ENCODE results near the gene AVEN. TPM values are rescaled to one million over a fixed set of nuclear protein-coding genes. Genes with fewer than 3 reads are reported as not detected.
"Not testable (repeated sequence)": the region's sequence is repeated elsewhere in the genome, so short reads cannot be mapped to it uniquely, and the experiment has no call there.

AVEN gene
- total RNA-seq, 2 donors from 2014 or later: 10.3 to 18.6 TPM

GRCh38 chr15:33846142-33846541 is 192.9 kb downstream of the AVEN start:
- no peaks in the 10 kb centered on the region for H3K9me3 Mint-ChIP-seq
- H3K4me3 Mint-ChIP-seq: no peak overlapping the region
- H3K27me3 Mint-ChIP-seq (ENCODE audit: low read depth): no peaks in the 10 kb centered on the region
- DNase-seq (no peak), ATAC-seq (replicated peaks in 1 of 2) (no peak)
- H3K4me1 Mint-ChIP-seq (ENCODE audit: low read depth): no peaks in the 10 kb centered on the region
- H3K27ac Mint-ChIP-seq: no peak overlapping the region
- no peaks in the 10 kb centered on the region for H3K36me3 Mint-ChIP-seq (ENCODE audit: insufficient read depth in 2 of 2)

GRCh38 chr15:33844597-33844996 is 194.4 kb downstream of the AVEN start:
- H3K27ac Mint-ChIP-seq: no peak overlapping the region
- no peak for DNase-seq
- H3K4me1 Mint-ChIP-seq (ENCODE audit: low read depth): no peaks in the 10 kb centered on the region
- no peaks in the 10 kb centered on the region for H3K9me3 Mint-ChIP-seq
- no peaks in the 10 kb centered on the region for H3K36me3 Mint-ChIP-seq (ENCODE audit: insufficient read depth in 2 of 2)
- no peak for ATAC-seq (replicated peaks in 1 of 2)
- peaks cover 6% of the 10 kb centered on the region for H3K27me3 Mint-ChIP-seq (ENCODE audit: low read depth)
- no peak overlapping the region for H3K4me3 Mint-ChIP-seq

- Mint-ChIP-seq H3K27me3 (ENCODE audit: low read depth) (peaks cover 9% of the 10 kb centered on the region), H3K4me3 (no peak overlapping the region), H3K4me1 (ENCODE audit: low read depth) (no peaks in the 10 kb centered on the region), H3K36me3 (ENCODE audit: insufficient read depth in 2 of 2) (no peaks in the 10 kb centered on the region), H3K9me3 (no peaks in the 10 kb centered on the region), H3K27ac (no peak overlapping the region)
- no peak for DNase-seq
- ATAC-seq (replicated peaks in 1 of 2): no peak
Measured at GRCh38 chr15:33844186-33844585, 194.8 kb downstream of the AVEN start.

- DNase-seq: no peak
- H3K4me1 Mint-ChIP-seq (ENCODE audit: low read depth): no peaks in the 10 kb centered on the region
- H3K27me3 Mint-ChIP-seq (ENCODE audit: low read depth): peaks cover 14% of the 10 kb centered on the region
- H3K36me3 Mint-ChIP-seq (ENCODE audit: insufficient read depth in 2 of 2): no peaks in the 10 kb centered on the region
- no peak for ATAC-seq (replicated peaks in 1 of 2)
- H3K4me3 Mint-ChIP-seq: no peak overlapping the region
- no peaks in the 10 kb centered on the region for H3K9me3 Mint-ChIP-seq
- H3K27ac Mint-ChIP-seq: no peak overlapping the region
Measured at GRCh38 chr15:33840615-33841014, 198.4 kb downstream of the AVEN start.

- Mint-ChIP-seq H3K4me1 (ENCODE audit: low read depth) (no peaks in the 10 kb centered on the region), H3K36me3 (ENCODE audit: insufficient read depth in 2 of 2) (no peaks in the 10 kb centered on the region), H3K9me3 (no peaks in the 10 kb centered on the region), H3K4me3 (no peak overlapping the region), H3K27me3 (ENCODE audit: low read depth) (peaks cover 14% of the 10 kb centered on the region), H3K27ac (no peak overlapping the region)
- ATAC-seq (replicated peaks in 1 of 2): no peak
- no peak for DNase-seq
Measured at GRCh38 chr15:33839540-33839939, 199.5 kb downstream of the AVEN start.

GRCh38 chr15:33837294-33837693 is 201.7 kb downstream of the AVEN start:
- Mint-ChIP-seq H3K9me3 (no peaks in the 10 kb centered on the region), H3K4me1 (ENCODE audit: low read depth) (no peaks in the 10 kb centered on the region), H3K27me3 (ENCODE audit: low read depth) (peaks cover 14% of the 10 kb centered on the region), H3K27ac (no peak overlapping the region), H3K36me3 (ENCODE audit: insufficient read depth in 2 of 2) (no peaks in the 10 kb centered on the region), H3K4me3 (no peak overlapping the region)
- DNase-seq (no peak), ATAC-seq (replicated peaks in 1 of 2) (no peak)

- no peak for ATAC-seq (replicated peaks in 1 of 2)
- DNase-seq: no peak
- H3K4me1 Mint-ChIP-seq (ENCODE audit: low read depth): no peaks in the 10 kb centered on the region
- peaks cover 13% of the 10 kb centered on the region for H3K27me3 Mint-ChIP-seq (ENCODE audit: low read depth)
- H3K36me3 Mint-ChIP-seq (ENCODE audit: insufficient read depth in 2 of 2): no peaks in the 10 kb centered on the region
- H3K9me3 Mint-ChIP-seq: no peaks in the 10 kb centered on the region
- no peak overlapping the region for H3K27ac Mint-ChIP-seq
- H3K4me3 Mint-ChIP-seq: no peak overlapping the region
Measured at GRCh38 chr15:33834892-33835743, 203.9 kb downstream of the AVEN start.

GRCh38 chr15:33831646-33832045 is 207.4 kb downstream of the AVEN start:
- no peaks in the 10 kb centered on the region for H3K9me3 Mint-ChIP-seq
- ATAC-seq (replicated peaks in 1 of 2) (no peak), DNase-seq (no peak)
- H3K36me3 Mint-ChIP-seq (ENCODE audit: insufficient read depth in 2 of 2): no peaks in the 10 kb centered on the region
- peaks cover 10% of the 10 kb centered on the region for H3K27me3 Mint-ChIP-seq (ENCODE audit: low read depth)
- H3K4me1 Mint-ChIP-seq (ENCODE audit: low read depth): no peaks in the 10 kb centered on the region
- no peak overlapping the region for H3K4me3 Mint-ChIP-seq
- no peak overlapping the region for H3K27ac Mint-ChIP-seq

- no peaks in the 10 kb centered on the region for H3K36me3 Mint-ChIP-seq (ENCODE audit: insufficient read depth in 2 of 2)
- no peak for ATAC-seq (replicated peaks in 1 of 2)
Measured at GRCh38 chr15:33830351-33830750, 208.7 kb downstream of the AVEN start.

GRCh38 chr15:33826201-33826600 is 212.8 kb downstream of the AVEN start:
- no peak overlapping the region for H3K4me3 Mint-ChIP-seq
- no peaks in the 10 kb centered on the region for H3K9me3 Mint-ChIP-seq
- H3K4me1 Mint-ChIP-seq (ENCODE audit: low read depth): no peaks in the 10 kb centered on the region
- H3K36me3 Mint-ChIP-seq (ENCODE audit: insufficient read depth in 2 of 2): no peaks in the 10 kb centered on the region
- H3K27ac Mint-ChIP-seq: no peak overlapping the region
- ATAC-seq (replicated peaks in 1 of 2): no peak
- DNase-seq: no peak
- H3K27me3 Mint-ChIP-seq (ENCODE audit: low read depth): peaks cover 33% of the 10 kb centered on the region

More at GRCh38 chr15:33830351-33830750, 208.7 kb downstream of the AVEN start:
- no peaks in the 10 kb centered on the region for H3K9me3 Mint-ChIP-seq
- DNase-seq: no peak
- H3K27me3 Mint-ChIP-seq (ENCODE audit: low read depth): peaks cover 13% of the 10 kb centered on the region
- no peak overlapping the region for H3K27ac Mint-ChIP-seq
- no peak overlapping the region for H3K4me3 Mint-ChIP-seq
- H3K4me1 Mint-ChIP-seq (ENCODE audit: low read depth): no peaks in the 10 kb centered on the region

- DNase-seq: no peak
- ATAC-seq (replicated peaks in 1 of 2): no peak
- no peaks in the 10 kb centered on the region for H3K9me3 Mint-ChIP-seq
- H3K27me3 Mint-ChIP-seq (ENCODE audit: low read depth): peaks cover 33% of the 10 kb centered on the region
- no peaks in the 10 kb centered on the region for H3K36me3 Mint-ChIP-seq (ENCODE audit: insufficient read depth in 2 of 2)
- H3K4me3 Mint-ChIP-seq: no peak overlapping the region
- H3K27ac Mint-ChIP-seq: no peak overlapping the region
- no peaks in the 10 kb centered on the region for H3K4me1 Mint-ChIP-seq (ENCODE audit: low read depth)
Measured at GRCh38 chr15:33825453-33825852, 213.6 kb downstream of the AVEN start.

DNA sequence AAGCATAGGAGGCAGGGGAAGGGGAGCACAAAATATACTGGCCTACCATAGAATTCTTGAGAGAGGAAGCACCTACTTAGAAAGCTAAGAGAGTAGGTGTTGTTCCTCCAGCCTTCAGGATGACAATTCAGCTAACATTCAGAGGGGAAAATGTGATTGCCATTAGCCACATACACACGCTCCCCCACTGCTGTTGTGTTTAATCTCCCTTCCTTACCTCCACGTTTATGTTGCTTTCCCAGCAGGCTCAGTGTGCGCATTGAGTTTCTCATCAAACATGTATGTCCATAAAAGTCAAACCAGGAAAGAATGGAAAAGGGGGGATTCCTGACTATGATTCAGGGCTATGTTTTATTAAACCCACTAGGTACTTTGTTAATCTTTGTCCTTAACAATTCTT is 215.9 kb downstream of the AVEN start:
- no peak overlapping the region for H3K27ac Mint-ChIP-seq

GRCh38 chr15:33822479-33822878 is 216.5 kb downstream of the AVEN start:
- ATAC-seq (replicated peaks in 1 of 2) (no peak), DNase-seq (no peak)
- Mint-ChIP-seq H3K27me3 (ENCODE audit: low read depth) (peaks cover 33% of the 10 kb centered on the region), H3K36me3 (ENCODE audit: insufficient read depth in 2 of 2) (no peaks in the 10 kb centered on the region), H3K4me1 (ENCODE audit: low read depth) (no peaks in the 10 kb centered on the region), H3K4me3 (no peak overlapping the region), H3K27ac (no peak overlapping the region), H3K9me3 (no peaks in the 10 kb centered on the region)

More for the DNA sequence above, 215.9 kb downstream of the AVEN start:
- H3K9me3 Mint-ChIP-seq: no peaks in the 10 kb centered on the region
- H3K4me1 Mint-ChIP-seq (ENCODE audit: low read depth): no peaks in the 10 kb centered on the region
- H3K4me3 Mint-ChIP-seq: no peak overlapping the region
- DNase-seq (no peak), ATAC-seq (replicated peaks in 1 of 2) (no peak)
- H3K27me3 Mint-ChIP-seq (ENCODE audit: low read depth): peaks cover 33% of the 10 kb centered on the region
- no peaks in the 10 kb centered on the region for H3K36me3 Mint-ChIP-seq (ENCODE audit: insufficient read depth in 2 of 2)

DNA sequence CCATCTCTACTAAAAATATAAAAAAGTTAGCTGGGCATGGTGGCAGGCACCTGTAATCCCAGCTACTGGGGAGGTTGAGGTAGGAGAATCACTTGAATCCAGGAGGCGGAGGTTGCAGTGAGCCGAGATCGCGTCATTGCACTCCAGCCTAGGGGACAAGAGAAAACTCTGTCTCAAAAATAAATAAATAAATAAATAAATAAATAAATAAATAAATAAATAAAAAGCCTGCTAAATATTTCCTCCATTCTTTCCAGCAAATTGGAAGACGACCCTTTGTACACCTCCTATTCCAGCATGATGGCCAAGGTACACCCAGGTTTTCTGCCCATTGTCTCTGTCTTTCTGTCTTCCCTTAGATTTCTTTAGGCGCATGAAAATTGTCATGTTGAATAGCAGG is 219.5 kb downstream of the AVEN start:
- not testable (repeated sequence) for H3K27ac Mint-ChIP-seq; H3K36me3 Mint-ChIP-seq (ENCODE audit: insufficient read depth in 2 of 2); H3K4me3 Mint-ChIP-seq; DNase-seq; ATAC-seq (replicated peaks in 1 of 2); H3K4me1 Mint-ChIP-seq (ENCODE audit: low read depth); H3K9me3 Mint-ChIP-seq
- peaks cover 20% of the 10 kb centered on the region for H3K27me3 Mint-ChIP-seq (ENCODE audit: low read depth)

All from activated T-cell treated with anti-CD3 and anti-CD28 coated beads, Interleukin-2, amount 50 U/mL, for 72 hours (primary cell).